Activated naive CD8-positive, alpha-beta T cell treated with anti-CD3 and anti-CD28 coated beads, Interleukin-2, amount 10 ng/mL, durations not matched to agents 7 days and 5 days (primary cell): ENCODE data around the gene SELENOT. TPM values are rescaled to one million over a fixed set of nuclear protein-coding genes. Genes with fewer than 3 reads are reported as not detected.
A peak's percentile ranks its signal among the peaks of the same experiment; 100 is the strongest.

Experiments
- ATAC-seq: fragments of 150-1000 bp; cut with Tn5 transposase; one replicate; pipeline ENCODE4 v1.10.0; 2021; ENCODE audit warnings: low read depth, moderate library complexity
- POLR2A ChIA-PET: fragments of 350-600 bp; sonication (Branson Sonifier 250); formaldehyde crosslinking; loops from one replicate; lab custom pipeline; 2021; ENCODE audit warnings: antibody characterized with exemption; lab: Charles Lee
- DNase-seq: peaks from one replicate; pipeline ENCODE4 v3.0.0; 2021
- H3K27ac Mint-ChIP-seq: one replicate; pipeline ENCODE4 v1.8.0; 2022; ENCODE audit warnings: mild to moderate bottlenecking, mixed read lengths
- H3K27me3 Mint-ChIP-seq: one replicate; pipeline ENCODE4 v1.8.0; 2022; ENCODE audit warnings: mild to moderate bottlenecking, moderate library complexity, mixed read lengths
- H3K36me3 Mint-ChIP-seq: one replicate; pipeline ENCODE4 v1.8.0; 2021; ENCODE audit warnings: mild to moderate bottlenecking, mixed read lengths
- H3K4me1 Mint-ChIP-seq: one replicate; pipeline ENCODE4 v1.8.0; 2021; ENCODE audit warnings: mixed read lengths
- H3K4me3 Mint-ChIP-seq: one replicate; pipeline ENCODE4 v1.8.0; 2022; ENCODE audit warnings: mild to moderate bottlenecking, moderate library complexity, mixed read lengths
- H3K9me3 Mint-ChIP-seq: one replicate; pipeline ENCODE4 v1.8.0; 2021; ENCODE audit warnings: mixed read lengths
- total RNA-seq, 2 experiments: library from RNA; stranded (reverse); gene quantifications; one replicate each; pipeline ENCODE4 v1.2.3, GENCODE V29; 2021

The SELENOT gene
- total RNA-seq, 2 experiments from 2014 or later = 92.5 to 94.2 TPM

DNA sequence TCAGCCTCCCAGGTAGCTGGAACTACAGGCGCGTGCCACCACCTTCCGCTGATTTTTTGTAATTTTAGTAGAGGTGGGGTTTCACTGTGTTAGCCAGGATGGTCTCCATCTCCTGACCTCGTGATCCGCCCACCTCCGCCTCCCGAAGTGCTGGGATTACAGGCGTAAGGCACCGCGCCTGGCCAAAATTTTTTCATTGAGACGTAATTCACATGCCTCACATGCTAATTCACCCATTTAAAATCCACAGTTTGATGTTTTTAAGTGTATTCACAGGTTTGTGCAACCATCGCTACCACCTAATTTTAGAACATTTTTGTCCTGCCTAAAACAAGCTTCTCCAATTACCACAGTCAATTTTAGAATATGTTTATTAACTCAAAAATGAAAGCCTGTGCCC lies 37.1 kb downstream of the SELENOT start:
- no peak overlapping the region for H3K27ac Mint-ChIP-seq
- H3K4me3 Mint-ChIP-seq = no peak overlapping the region
- peaks cover 19% of the 10 kb centered on the region for H3K4me1 Mint-ChIP-seq
- POLR2A ChIA-PET = interaction anchor here (1.9 kb wide), 1 partner anchor 37 kb away, joined by 6 read pairs; the partner anchor contains the start of gene SELENOT
- no peaks in the 10 kb centered on the region for H3K36me3 Mint-ChIP-seq
- H3K27me3 Mint-ChIP-seq = peaks cover 24% of the 10 kb centered on the region
- DNase-seq (no peak), ATAC-seq (no peak)
- peaks cover 2% of the 10 kb centered on the region for H3K9me3 Mint-ChIP-seq

DNA sequence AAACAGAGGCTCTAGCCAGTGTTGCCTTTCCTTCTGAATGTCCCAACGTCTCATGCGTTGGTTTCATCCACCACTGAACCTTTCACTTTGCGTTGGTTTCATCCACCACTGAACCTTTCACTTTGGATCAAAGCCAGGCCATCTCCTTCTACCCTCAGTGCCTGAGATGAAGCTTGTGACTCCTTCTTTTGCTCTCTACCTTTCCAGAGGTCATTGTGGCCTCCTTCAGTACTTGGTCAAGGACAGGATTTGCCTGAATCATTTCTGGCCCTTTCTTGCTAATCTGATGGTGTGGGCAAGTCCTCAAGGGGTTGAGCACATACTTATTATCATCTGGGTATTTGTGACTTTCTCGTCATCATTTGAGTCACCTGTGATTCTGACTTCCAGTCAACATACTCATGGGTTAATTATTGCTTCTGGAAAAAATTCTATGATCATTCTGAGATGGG lies 50.0 kb downstream of the SELENOT start:
- no peaks in the 10 kb centered on the region for H3K36me3 Mint-ChIP-seq
- H3K4me3 Mint-ChIP-seq = no peak overlapping the region
- DNase-seq = no peak
- H3K27me3 Mint-ChIP-seq = peaks cover 31% of the 10 kb centered on the region
- H3K9me3 Mint-ChIP-seq = no peaks in the 10 kb centered on the region
- ATAC-seq = no peak
- H3K4me1 Mint-ChIP-seq = no peaks in the 10 kb centered on the region
- POLR2A ChIA-PET = no interaction called here
- H3K27ac Mint-ChIP-seq = no peak overlapping the region

DNA sequence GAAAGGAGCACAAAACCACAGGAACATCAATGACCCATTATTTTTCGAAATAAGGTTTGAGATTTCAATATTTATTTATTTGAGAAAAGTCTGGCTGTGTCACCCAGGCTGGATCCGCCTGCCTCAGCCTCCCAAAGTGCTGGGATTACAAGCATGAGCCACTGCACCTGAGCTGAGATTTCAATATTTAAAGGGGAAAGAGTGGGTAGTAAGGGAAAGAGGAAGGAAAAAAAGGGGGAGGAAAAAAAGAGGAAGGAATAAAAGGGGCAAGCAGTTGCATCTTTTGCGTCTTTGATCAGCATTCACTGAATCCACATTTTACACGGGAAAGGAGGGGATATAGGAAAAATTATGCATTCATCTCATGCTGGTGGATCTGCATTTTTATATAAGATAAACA lies 53.2 kb downstream of the SELENOT start:
- Mint-ChIP-seq H3K9me3 (no peaks in the 10 kb centered on the region), H3K4me1 (peaks cover 2% of the 10 kb centered on the region), H3K27me3 (peaks cover 28% of the 10 kb centered on the region)

DNA sequence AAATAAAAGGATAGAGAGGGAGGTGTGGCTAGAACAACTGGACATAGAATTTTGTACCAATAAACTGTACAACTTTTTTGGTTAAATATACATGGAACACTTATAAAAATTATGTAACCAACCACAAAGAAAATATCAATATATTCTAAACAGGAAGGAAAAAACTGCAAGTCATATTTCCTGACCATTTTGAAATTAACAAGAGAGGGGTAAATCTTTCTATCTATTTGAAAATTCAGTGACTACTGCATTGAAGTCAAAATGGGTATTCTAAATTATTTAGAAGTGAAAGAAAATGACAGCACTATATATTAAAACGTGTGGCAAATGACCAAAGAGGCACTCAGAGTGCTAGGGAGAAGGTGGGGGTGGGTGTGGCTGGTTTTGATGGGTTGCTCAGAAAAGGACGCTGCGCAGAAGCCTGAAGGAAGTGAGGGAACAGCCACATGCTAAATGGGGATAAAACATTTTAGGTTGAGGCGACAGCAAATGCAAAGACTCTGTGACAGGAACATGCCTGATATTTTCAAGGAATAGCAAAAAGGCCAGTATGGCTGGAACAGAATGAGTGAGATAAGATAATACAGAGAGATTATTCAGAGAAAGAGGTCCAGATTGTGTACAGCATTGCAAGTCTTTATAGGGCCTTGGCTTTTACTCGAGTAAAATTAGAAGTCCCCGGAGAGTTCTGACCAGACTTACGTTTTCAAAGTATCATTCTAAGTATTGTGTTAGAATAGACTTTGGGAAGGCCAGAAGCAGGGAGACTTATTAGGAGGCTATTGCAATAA lies 59.5 kb downstream of the SELENOT start:
- H3K4me3 Mint-ChIP-seq = no peak overlapping the region
- H3K27ac Mint-ChIP-seq = no peak overlapping the region
- POLR2A ChIA-PET = no interaction called here
- peaks cover 27% of the 10 kb centered on the region for H3K4me1 Mint-ChIP-seq
- DNase-seq = no peak
- peaks cover 15% of the 10 kb centered on the region for H3K27me3 Mint-ChIP-seq
- no peak for ATAC-seq
- peaks cover 8% of the 10 kb centered on the region for H3K36me3 Mint-ChIP-seq
- no peaks in the 10 kb centered on the region for H3K9me3 Mint-ChIP-seq

More for the DNA sequence above, 53.2 kb downstream of the SELENOT start:
- Mint-ChIP-seq H3K4me3 (no peak overlapping the region), H3K36me3 (peaks cover 2% of the 10 kb centered on the region), H3K27ac (no peak overlapping the region)
- no peak for DNase-seq
- POLR2A ChIA-PET = interaction anchor here (1.3 kb wide), 1 partner anchor 9 kb away, joined by 4 read pairs; no protein-coding TSS in a partner anchor
- no peak for ATAC-seq

DNA sequence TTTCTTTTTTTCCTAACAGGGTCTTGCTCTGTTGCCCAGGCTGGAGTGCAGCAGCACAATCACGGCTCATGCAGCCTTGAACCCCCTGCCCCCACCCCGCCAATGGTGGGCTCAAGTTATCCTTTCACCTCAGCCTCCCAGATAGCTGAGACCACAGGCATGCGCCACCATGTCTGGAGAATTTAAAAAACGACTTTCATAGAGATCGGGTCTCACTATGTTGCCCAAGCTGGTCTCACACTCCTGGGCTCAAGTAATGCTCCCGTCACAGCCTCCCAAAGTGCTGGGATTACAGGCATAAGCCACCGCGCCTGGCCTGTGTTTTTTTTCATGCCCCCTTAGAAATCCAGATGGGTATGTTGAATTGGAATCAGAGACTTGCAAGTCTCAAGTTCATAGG lies 60.3 kb downstream of the SELENOT start:
- POLR2A ChIA-PET = no interaction called here
- peaks cover 8% of the 10 kb centered on the region for H3K36me3 Mint-ChIP-seq
- DNase-seq (no peak), ATAC-seq (no peak)
- H3K27me3 Mint-ChIP-seq = peaks cover 18% of the 10 kb centered on the region
- no peak overlapping the region for H3K4me3 Mint-ChIP-seq
- no peak overlapping the region for H3K27ac Mint-ChIP-seq
- peaks cover 27% of the 10 kb centered on the region for H3K4me1 Mint-ChIP-seq
- no peaks in the 10 kb centered on the region for H3K9me3 Mint-ChIP-seq

DNA sequence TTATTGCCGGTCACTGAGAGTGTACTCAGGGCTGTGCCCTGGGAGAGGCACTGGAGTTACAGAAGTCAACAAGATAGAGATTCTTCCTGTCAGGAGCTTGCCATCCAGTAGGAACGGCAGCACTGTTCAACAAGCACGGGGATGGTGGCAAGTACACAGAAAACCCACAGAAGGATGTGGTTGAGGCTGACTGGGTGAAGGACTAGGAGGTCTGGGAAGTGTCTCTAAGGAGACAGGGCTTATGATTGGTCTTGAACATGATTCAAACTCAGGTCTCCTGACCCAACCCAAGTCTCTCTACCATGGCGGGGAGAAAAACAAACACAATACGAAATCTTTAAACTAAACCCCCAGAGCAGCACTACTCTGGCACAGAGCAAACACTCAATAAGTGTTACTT lies 63.0 kb downstream of the SELENOT start:
- H3K4me3 Mint-ChIP-seq = peak overlapping the region; percentile 47
- POLR2A ChIA-PET = interaction anchor here (0.8 to 2.2 kb wide), 7 partner anchors 9 to 120 kb away, joined by 3 to 22 read pairs (median 4); partner anchors contain the start of genes EIF2A, ERICH6, SELENOT and SERP1
- peaks cover 31% of the 10 kb centered on the region for H3K27me3 Mint-ChIP-seq
- ATAC-seq (peak; percentile 94), DNase-seq (peak; percentile 48)
- H3K36me3 Mint-ChIP-seq = peaks cover 5% of the 10 kb centered on the region
- peak overlapping the region; percentile 18 for H3K27ac Mint-ChIP-seq
- H3K4me1 Mint-ChIP-seq = peaks cover 25% of the 10 kb centered on the region
- no peaks in the 10 kb centered on the region for H3K9me3 Mint-ChIP-seq

DNA sequence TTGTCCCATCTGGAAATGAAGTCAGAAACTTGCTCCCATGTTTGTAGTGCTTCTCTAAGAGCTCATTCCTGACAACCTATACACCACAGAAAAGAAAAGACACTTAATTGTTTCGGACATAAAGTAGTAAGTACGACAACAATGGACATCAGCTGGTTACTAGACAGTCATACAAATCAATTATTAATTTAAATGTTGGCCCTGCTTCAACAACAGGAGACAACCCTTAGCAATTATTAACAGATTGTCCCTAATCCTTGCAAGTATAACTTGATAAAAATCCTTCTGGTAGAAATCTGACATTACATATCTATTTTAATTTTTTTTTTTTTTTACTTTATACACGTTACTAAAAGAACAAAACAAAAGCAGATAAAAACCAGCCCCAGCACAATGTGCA lies 70.8 kb downstream of the SELENOT start:
- Mint-ChIP-seq H3K9me3 (peaks cover 11% of the 10 kb centered on the region), H3K4me3 (no peak overlapping the region), H3K36me3 (peaks cover 16% of the 10 kb centered on the region), H3K27me3 (peaks cover 25% of the 10 kb centered on the region), H3K27ac (no peak overlapping the region), H3K4me1 (no peaks in the 10 kb centered on the region)
- DNase-seq = no peak
- POLR2A ChIA-PET = no interaction called here
- no peak for ATAC-seq

DNA sequence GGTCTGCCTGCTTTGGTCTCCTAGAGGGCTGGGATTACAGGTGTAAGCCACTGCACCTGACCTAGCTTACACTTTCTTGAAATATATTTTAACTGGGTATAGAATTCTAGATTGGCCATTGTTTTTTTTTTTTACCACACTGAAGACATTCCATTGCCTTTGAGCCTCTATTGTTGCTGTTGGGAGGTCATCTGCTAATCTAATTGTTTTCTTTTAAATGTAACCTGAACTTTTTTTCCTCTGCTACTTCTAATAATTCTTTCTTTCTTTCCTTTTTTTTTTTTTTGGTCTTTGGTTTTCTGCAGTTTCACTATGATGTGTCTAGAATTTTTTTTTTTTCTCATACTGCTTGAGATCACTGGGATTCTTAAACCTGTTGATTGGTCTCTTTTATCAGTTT lies 72.5 kb downstream of the SELENOT start:
- Mint-ChIP-seq H3K4me1 (peaks cover 4% of the 10 kb centered on the region), H3K27me3 (peaks cover 12% of the 10 kb centered on the region), H3K4me3 (no peak overlapping the region), H3K9me3 (peaks cover 11% of the 10 kb centered on the region), H3K36me3 (peaks cover 18% of the 10 kb centered on the region), H3K27ac (no peak overlapping the region)
- POLR2A ChIA-PET = no interaction called here
- no peak for DNase-seq
- ATAC-seq = no peak

Other genes starting within 250 kb of the SELENOT start
- gene TSC22D2, start 195.0 kb upstream of the SELENOT start, total RNA-seq = 10 to 100 TPM; 15.5 to 15.8 TPM
- 10 to 100 TPM; 89.4 to 89.8 TPM for gene SERP1, start 56.8 kb upstream of the SELENOT start, total RNA-seq
- 10 to 100 TPM; 82.2 to 84.2 TPM for gene EIF2A, start 56.5 kb upstream of the SELENOT start, total RNA-seq
- gene ERICH6, start 100.6 kb downstream of the SELENOT start, total RNA-seq = under 1 TPM in 1 of 2 experiments, not detected in 1; 0.23 TPM
- gene SIAH2, start 159.8 kb downstream of the SELENOT start, total RNA-seq = 10 to 100 TPM; 28.3 TPM